ENCODE measurements around the gene ACTR1B.
"Not testable (repeated sequence)": the region's sequence is repeated elsewhere in the genome, so short reads cannot be mapped to it uniquely, and the experiment has no call there.

The ACTR1B gene

GRCh38 chr2:97663962-97664635 lies at the start of gene ACTR1B:
Gene ACTR1B, minus strand, starts transcription at chr2:97664044. Its CDS starts 154 bp downstream, at chr2:97663890.
- DNase-seq (ENCODE audit: low read depth in 2 of 2), result peak; percentile 95

GRCh38 chr2:97712693-97713295 lies 49.0 kb upstream of the ACTR1B start:
- peak in 1 of 2 donors; percentile 57 for DNase-seq (ENCODE audit: low read depth in 2 of 2)

GRCh38 chr2:97712175-97712574 lies 48.3 kb upstream of the ACTR1B start:
- not testable (repeated sequence) for DNase-seq (ENCODE audit: low read depth in 2 of 2)

- no peak for DNase-seq (ENCODE audit: low read depth in 2 of 2)
Observed at GRCh38 chr2:97711394-97711711, 47.5 kb upstream of the ACTR1B start.

GRCh38 chr2:97708608-97709007 lies 44.8 kb upstream of the ACTR1B start:
- no peak for DNase-seq (ENCODE audit: low read depth in 2 of 2)

GRCh38 chr2:97708048-97708380 lies 44.2 kb upstream of the ACTR1B start:
- DNase-seq (ENCODE audit: low read depth in 2 of 2), result no peak

GRCh38 chr2:97707362-97708047 lies 43.7 kb upstream of the ACTR1B start:
- DNase-seq (ENCODE audit: low read depth in 2 of 2), result no peak

- no peak for DNase-seq (ENCODE audit: low read depth in 2 of 2)
Observed at GRCh38 chr2:97706708-97707345, 43.0 kb upstream of the ACTR1B start.

GRCh38 chr2:97706112-97706511 lies 42.3 kb upstream of the ACTR1B start:
- no peak for DNase-seq (ENCODE audit: low read depth in 2 of 2)

GRCh38 chr2:97704989-97705388 lies 41.1 kb upstream of the ACTR1B start:
- no peak for DNase-seq (ENCODE audit: low read depth in 2 of 2)

GRCh38 chr2:97703741-97704140 lies 39.9 kb upstream of the ACTR1B start:
- DNase-seq (ENCODE audit: low read depth in 2 of 2), result no peak

GRCh38 chr2:97702731-97703470 lies 39.1 kb upstream of the ACTR1B start:
- no peak for DNase-seq (ENCODE audit: low read depth in 2 of 2)

- no peak for DNase-seq (ENCODE audit: low read depth in 2 of 2)
Observed at GRCh38 chr2:97701851-97702465, 38.1 kb upstream of the ACTR1B start.

- no peak for DNase-seq (ENCODE audit: low read depth in 2 of 2)
Observed at GRCh38 chr2:97701186-97701585, 37.3 kb upstream of the ACTR1B start.

- no peak for DNase-seq (ENCODE audit: low read depth in 2 of 2)
Observed at GRCh38 chr2:97699765-97700444, 36.1 kb upstream of the ACTR1B start.

- DNase-seq (ENCODE audit: low read depth in 2 of 2), result no peak
Observed at GRCh38 chr2:97698530-97698929, 34.7 kb upstream of the ACTR1B start.

- peak; percentile 86 to 87 for DNase-seq (ENCODE audit: low read depth in 2 of 2)
Observed at GRCh38 chr2:97697252-97698235, 33.7 kb upstream of the ACTR1B start.

- no peak for DNase-seq (ENCODE audit: low read depth in 2 of 2)
Observed at GRCh38 chr2:97695744-97696143, 31.9 kb upstream of the ACTR1B start.

GRCh38 chr2:97693476-97693875 lies 29.6 kb upstream of the ACTR1B start:
- no peak for DNase-seq (ENCODE audit: low read depth in 2 of 2)

GRCh38 chr2:97691166-97691565 lies 27.3 kb upstream of the ACTR1B start:
- no peak for DNase-seq (ENCODE audit: low read depth in 2 of 2)
